ENCODE measurements around the gene GZMB. TPM values are rescaled to one million over a fixed set of nuclear protein-coding genes. Genes with fewer than 3 reads are reported as not detected.

The GZMB gene
- total RNA-seq, 1 experiment from 2014 or later = 0.74 TPM

DNA sequence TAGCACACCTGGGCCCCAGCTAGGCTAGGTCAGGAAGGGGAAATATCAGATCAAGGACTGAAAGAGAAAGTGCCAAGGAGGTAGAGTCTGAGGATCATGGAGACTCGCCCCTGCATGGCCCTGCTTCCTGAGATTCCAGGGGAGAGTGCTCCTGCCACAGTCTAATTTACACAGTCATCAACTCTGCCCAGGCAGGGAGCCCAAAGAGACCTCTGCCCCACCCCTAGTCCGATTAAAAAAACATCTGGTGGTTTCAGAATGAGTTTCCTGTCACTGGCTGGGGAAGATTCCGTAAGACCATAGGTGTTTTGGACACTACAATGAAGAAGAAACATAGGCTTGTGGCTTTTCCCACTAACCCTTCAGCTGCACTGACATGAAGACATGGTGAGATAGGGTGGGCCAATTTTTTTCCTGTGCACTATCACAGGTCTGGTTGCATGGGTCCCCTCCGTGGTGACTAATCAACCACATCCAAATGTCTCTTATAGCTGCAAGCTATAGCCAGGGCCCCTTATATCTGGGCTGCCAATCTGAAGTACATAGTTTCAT, 31.5 kb upstream of the GZMB start:
- Histone ChIP-seq H3K4me1 (ENCODE audit: control insufficient read depth in 1 of 2, insufficient read depth in 2 of 2, low read length in 2 of 2) (no peaks in the 10 kb centered on the region), H3K4me2 (ENCODE audit: low read length) (no peak overlapping the region), H3K79me2 (ENCODE audit: insufficient read depth, low read length) (no peaks in the 10 kb centered on the region), H3K9me3 (ENCODE audit: control insufficient read depth in 1 of 2, insufficient read depth in 1 of 2, low read depth in 1 of 2, low read length in 2 of 2) (no peaks in the 10 kb centered on the region), H3K27me3 (ENCODE audit: insufficient read depth, low read length) (no peaks in the 10 kb centered on the region), H2AFZ (ENCODE audit: low read depth, low read length, poor library complexity, severe bottlenecking) (no peak overlapping the region), H3K9ac (ENCODE audit: low read length) (no peak overlapping the region), H3K9me2 (ENCODE audit: insufficient read depth) (no peaks in the 10 kb centered on the region), H3K4me3 (replicated peaks in 1 of 2; ENCODE audit: low read depth in 1 of 2, low read length in 2 of 2) (no peak overlapping the region), H3K36me3 (ENCODE audit: control insufficient read depth in 1 of 2, insufficient read depth in 2 of 2, low read length in 2 of 2) (no peaks in the 10 kb centered on the region), H4K20me1 (ENCODE audit: insufficient read depth) (no peaks in the 10 kb centered on the region; the same call in 1 of the 2 replicates), H3K27ac (ENCODE audit: low read depth, low read length) (no peak overlapping the region)
- CTCF ChIA-PET = no interaction called here
- DNase-seq (ENCODE audit: low read depth, low spot score) = no peak
- ATAC-seq = peak; percentile 34; the same call in 1 of the 2 replicates
- RAD21 ChIA-PET (ENCODE audit: low non-redundant PET in 1 of 2, low total read pairs in 2 of 2, uncharacterized antibody in 2 of 2, unreplicated experiment in 2 of 2) = no interaction called here
- no TSS peak for BruUV-seq (replicated peaks)
- intact Hi-C loops (cut with micrococcal nuclease) = no loop called here
- no peak for TF ChIP-seq EGR1 (IDR thresholded peaks at IDR 0.05; ENCODE audit: low read depth)
- TF ChIP-seq, protein P1, sequence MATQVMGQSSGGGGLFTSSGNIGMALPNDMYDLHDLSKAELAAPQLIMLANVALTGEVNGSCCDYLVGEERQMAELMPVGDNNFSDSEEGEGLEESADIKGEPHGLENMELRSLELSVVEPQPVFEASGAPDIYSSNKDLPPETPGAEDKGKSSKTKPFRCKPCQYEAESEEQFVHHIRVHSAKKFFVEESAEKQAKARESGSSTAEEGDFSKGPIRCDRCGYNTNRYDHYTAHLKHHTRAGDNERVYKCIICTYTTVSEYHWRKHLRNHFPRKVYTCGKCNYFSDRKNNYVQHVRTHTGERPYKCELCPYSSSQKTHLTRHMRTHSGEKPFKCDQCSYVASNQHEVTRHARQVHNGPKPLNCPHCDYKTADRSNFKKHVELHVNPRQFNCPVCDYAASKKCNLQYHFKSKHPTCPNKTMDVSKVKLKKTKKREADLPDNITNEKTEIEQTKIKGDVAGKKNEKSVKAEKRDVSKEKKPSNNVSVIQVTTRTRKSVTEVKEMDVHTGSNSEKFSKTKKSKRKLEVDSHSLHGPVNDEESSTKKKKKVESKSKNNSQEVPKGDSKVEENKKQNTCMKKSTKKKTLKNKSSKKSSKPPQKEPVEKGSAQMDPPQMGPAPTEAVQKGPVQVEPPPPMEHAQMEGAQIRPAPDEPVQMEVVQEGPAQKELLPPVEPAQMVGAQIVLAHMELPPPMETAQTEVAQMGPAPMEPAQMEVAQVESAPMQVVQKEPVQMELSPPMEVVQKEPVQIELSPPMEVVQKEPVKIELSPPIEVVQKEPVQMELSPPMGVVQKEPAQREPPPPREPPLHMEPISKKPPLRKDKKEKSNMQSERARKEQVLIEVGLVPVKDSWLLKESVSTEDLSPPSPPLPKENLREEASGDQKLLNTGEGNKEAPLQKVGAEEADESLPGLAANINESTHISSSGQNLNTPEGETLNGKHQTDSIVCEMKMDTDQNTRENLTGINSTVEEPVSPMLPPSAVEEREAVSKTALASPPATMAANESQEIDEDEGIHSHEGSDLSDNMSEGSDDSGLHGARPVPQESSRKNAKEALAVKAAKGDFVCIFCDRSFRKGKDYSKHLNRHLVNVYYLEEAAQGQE (IDR thresholded peaks at IDR 0.05; ENCODE audit: low read depth) = no peak
- TF ChIP-seq, protein P2, sequence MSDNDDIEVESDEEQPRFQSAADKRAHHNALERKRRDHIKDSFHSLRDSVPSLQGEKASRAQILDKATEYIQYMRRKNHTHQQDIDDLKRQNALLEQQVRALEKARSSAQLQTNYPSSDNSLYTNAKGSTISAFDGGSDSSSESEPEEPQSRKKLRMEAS (IDR thresholded peaks at IDR 0.05) = no peak
- TF ChIP-seq CBX3 (IDR thresholded peaks at IDR 0.05; ENCODE audit: low read depth) = no peak
- no peak for TF ChIP-seq CTCF (IDR thresholded peaks at IDR 0.05 in 2 of 3, conservative IDR thresholded peaks at IDR 0.05 in 1 of 3; ENCODE audit: borderline replicate concordance in 1 of 3, insufficient read depth in 1 of 3, low read depth in 2 of 3, low read length in 2 of 3)
- no peak for TF ChIP-seq ZNF274 (IDR thresholded peaks at IDR 0.05; ENCODE audit: low read depth, low read length)
- TF ChIP-seq EZH2 (IDR thresholded peaks at IDR 0.05) = no peak
- TF ChIP-seq, protein P3, sequence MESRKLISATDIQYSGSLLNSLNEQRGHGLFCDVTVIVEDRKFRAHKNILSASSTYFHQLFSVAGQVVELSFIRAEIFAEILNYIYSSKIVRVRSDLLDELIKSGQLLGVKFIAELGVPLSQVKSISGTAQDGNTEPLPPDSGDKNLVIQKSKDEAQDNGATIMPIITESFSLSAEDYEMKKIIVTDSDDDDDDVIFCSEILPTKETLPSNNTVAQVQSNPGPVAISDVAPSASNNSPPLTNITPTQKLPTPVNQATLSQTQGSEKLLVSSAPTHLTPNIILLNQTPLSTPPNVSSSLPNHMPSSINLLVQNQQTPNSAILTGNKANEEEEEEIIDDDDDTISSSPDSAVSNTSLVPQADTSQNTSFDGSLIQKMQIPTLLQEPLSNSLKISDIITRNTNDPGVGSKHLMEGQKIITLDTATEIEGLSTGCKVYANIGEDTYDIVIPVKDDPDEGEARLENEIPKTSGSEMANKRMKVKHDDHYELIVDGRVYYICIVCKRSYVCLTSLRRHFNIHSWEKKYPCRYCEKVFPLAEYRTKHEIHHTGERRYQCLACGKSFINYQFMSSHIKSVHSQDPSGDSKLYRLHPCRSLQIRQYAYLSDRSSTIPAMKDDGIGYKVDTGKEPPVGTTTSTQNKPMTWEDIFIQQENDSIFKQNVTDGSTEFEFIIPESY (IDR thresholded peaks at IDR 0.05; ENCODE audit: extremely low read depth, insufficient replicate concordance, low read length) = no peak
- TF ChIP-seq JUND (IDR thresholded peaks at IDR 0.05) = no peak
- no peak for TF ChIP-seq SP1 (IDR thresholded peaks at IDR 0.05; ENCODE audit: low read depth)
- no peak for TF ChIP-seq RAD21 (IDR thresholded peaks at IDR 0.05; ENCODE audit: low read depth)
- no peak for TF ChIP-seq ZFX (IDR thresholded peaks at IDR 0.05)
- TF ChIP-seq ATF3 (IDR thresholded peaks at IDR 0.05) = no peak
- POLR2A ChIA-PET = no interaction called here

Measured in HCT116 (cell line).